PC-9 (cell line): ENCODE measurements around the gene SEC24C.

Experiments used
- CTCF ChIP-seq: fragments of 200-600 bp; sonication (generic); conservative IDR thresholded peaks from 2 replicates; pipeline ENCODE4 v1.6.1; 2017; ENCODE audit warnings: mixed run types, antibody characterized with exemption, mild to moderate bottlenecking, moderate library complexity
- EZH2 ChIP-seq: fragments of 200-600 bp; sonication (generic); IDR thresholded peaks from 2 replicates; pipeline ENCODE4 v1.8.0; 2017; ENCODE audit warnings: antibody characterized with exemption, low read depth

GRCh38 chr10:73814276-73814895 is 70.2 kb downstream of the SEC24C start:
- TF ChIP-seq CTCF, result no peak
- TF ChIP-seq EZH2, result no peak
